ENCODE data around the gene NXPE3.
"Not testable (repeated sequence)": the region's sequence is repeated elsewhere in the genome, so short reads cannot be mapped to it uniquely, and the experiment has no call there.

DNA sequence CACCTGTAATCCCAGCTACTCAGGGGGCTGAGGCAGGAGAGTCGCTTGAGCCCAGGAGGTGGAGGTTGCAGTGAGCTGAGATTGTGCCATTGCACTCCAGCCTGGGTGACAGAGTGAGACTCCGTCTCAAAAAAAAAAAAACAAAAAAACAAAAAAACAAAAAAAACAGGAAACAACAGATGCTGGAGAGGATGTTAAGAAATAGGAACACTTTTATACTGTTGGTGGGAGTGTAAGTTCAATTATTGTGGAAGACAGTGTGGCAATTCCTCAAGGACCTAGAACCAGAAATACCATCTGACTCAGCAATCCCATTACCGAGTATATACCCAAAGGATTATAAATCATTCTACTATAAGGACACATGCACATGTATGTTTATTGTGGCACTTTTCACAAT is 37.1 kb upstream of the NXPE3 start:
- TF ChIP-seq, protein P1, sequence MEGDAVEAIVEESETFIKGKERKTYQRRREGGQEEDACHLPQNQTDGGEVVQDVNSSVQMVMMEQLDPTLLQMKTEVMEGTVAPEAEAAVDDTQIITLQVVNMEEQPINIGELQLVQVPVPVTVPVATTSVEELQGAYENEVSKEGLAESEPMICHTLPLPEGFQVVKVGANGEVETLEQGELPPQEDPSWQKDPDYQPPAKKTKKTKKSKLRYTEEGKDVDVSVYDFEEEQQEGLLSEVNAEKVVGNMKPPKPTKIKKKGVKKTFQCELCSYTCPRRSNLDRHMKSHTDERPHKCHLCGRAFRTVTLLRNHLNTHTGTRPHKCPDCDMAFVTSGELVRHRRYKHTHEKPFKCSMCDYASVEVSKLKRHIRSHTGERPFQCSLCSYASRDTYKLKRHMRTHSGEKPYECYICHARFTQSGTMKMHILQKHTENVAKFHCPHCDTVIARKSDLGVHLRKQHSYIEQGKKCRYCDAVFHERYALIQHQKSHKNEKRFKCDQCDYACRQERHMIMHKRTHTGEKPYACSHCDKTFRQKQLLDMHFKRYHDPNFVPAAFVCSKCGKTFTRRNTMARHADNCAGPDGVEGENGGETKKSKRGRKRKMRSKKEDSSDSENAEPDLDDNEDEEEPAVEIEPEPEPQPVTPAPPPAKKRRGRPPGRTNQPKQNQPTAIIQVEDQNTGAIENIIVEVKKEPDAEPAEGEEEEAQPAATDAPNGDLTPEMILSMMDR (IDR thresholded peaks at IDR 0.05) = not testable (repeated sequence)
- TF ChIP-seq EZH2, EZH2phosphoT487 (IDR thresholded peaks at IDR 0.05): not testable (repeated sequence)

Measured in neural progenitor cell (in vitro differentiated cells).